ENCODE measurements around the gene ZNF862.

Gene ZNF862

GRCh38 chr7:149809215-149809614 is 29.0 kb upstream of the ZNF862 start:
- no peak for TF ChIP-seq CTCF (IDR thresholded peaks at IDR 0.05; ENCODE audit: borderline replicate concordance, insufficient read depth, low read depth, low read length)
- H3K4me3 ChIP-seq (ENCODE audit: low read depth, low read length), result no peak overlapping the region

GRCh38 chr7:149811221-149811620 is 27.0 kb upstream of the ZNF862 start:
- TF ChIP-seq CTCF (IDR thresholded peaks at IDR 0.05; ENCODE audit: borderline replicate concordance, insufficient read depth, low read depth, low read length), result 0 out of 2 replicates have a peak, but pooled peaks have one; percentile 14
- H3K4me3 ChIP-seq (ENCODE audit: low read depth, low read length), result no peak overlapping the region

- no peak for TF ChIP-seq CTCF (IDR thresholded peaks at IDR 0.05; ENCODE audit: borderline replicate concordance, insufficient read depth, low read depth, low read length)
- no peak overlapping the region for H3K4me3 ChIP-seq (ENCODE audit: low read depth, low read length)
Observed at GRCh38 chr7:149811831-149812490, 26.2 kb upstream of the ZNF862 start.

- no peak overlapping the region for H3K4me3 ChIP-seq (ENCODE audit: low read depth, low read length)
- TF ChIP-seq CTCF (IDR thresholded peaks at IDR 0.05; ENCODE audit: borderline replicate concordance, insufficient read depth, low read depth, low read length), result no peak
Observed at GRCh38 chr7:149813254-149814035, 24.7 kb upstream of the ZNF862 start.

GRCh38 chr7:149814494-149814893 is 23.7 kb upstream of the ZNF862 start:
- no peak overlapping the region for H3K4me3 ChIP-seq (ENCODE audit: low read depth, low read length)
- no peak for TF ChIP-seq CTCF (IDR thresholded peaks at IDR 0.05; ENCODE audit: borderline replicate concordance, insufficient read depth, low read depth, low read length)

GRCh38 chr7:149815121-149815520 is 23.1 kb upstream of the ZNF862 start:
- TF ChIP-seq CTCF (IDR thresholded peaks at IDR 0.05; ENCODE audit: borderline replicate concordance, insufficient read depth, low read depth, low read length), result no peak
- no peak overlapping the region for H3K4me3 ChIP-seq (ENCODE audit: low read depth, low read length)

Data from GM12875 (cell line).